Neutrophil (primary cell): ENCODE measurements around the gene TACO1.
A peak's percentile ranks its signal among the peaks of the same experiment; 100 is the strongest.

Source experiments
- H3K27ac ChIP-seq: fragments of 200-600 bp; sonication (generic); 2 replicates; pipeline ENCODE4 v1.5.1; 2016; ENCODE audit warnings: mild to moderate bottlenecking, moderate library complexity
- H3K27me3 ChIP-seq: fragments of 200-600 bp; sonication (generic); 2 replicates; pipeline ENCODE4 v1.6.0; 2016; ENCODE audit warnings: mild to moderate bottlenecking
- H3K36me3 ChIP-seq: fragments of 200-600 bp; sonication (generic); 2 replicates; pipeline ENCODE4 v1.5.1; 2017
- H3K4me1 ChIP-seq, 2 experiments: fragments of 200-600 bp in 1 of 2; sonication (generic) in 1 of 2; 1 replicate in 1 of 2; 2 replicates in 1 of 2; pipeline versions ENCODE4 v1.5.1 to v1.6.1; 2013 to 2016; ENCODE audit warnings: low read depth in 1 of 2, low read length in 1 of 2, mild to moderate bottlenecking in 1 of 2, moderate library complexity in 1 of 2; ENCODE audit not compliant: control insufficient read depth in 1 of 2, insufficient read depth in 1 of 2
- H3K4me3 ChIP-seq, 2 experiments: fragments of 200-600 bp in 1 of 2; sonication (generic) in 1 of 2; 1 replicate in 1 of 2; 2 replicates in 1 of 2; pipeline ENCODE4 v1.5.1; 2013 to 2016; ENCODE audit warnings: low read depth in 1 of 2, low read length in 1 of 2, mild to moderate bottlenecking in 1 of 2, moderate library complexity in 1 of 2
- H3K9me3 ChIP-seq: fragments of 200-600 bp; sonication (generic); 2 replicates; pipeline ENCODE4 v1.5.1; 2016
- TF ChIP-seq, protein P1 (sequence below): fragments of 200-600 bp; sonication (generic); IDR thresholded peaks from 2 replicates; pipeline ENCODE4 v1.5.1; 2016; ENCODE audit warnings: antibody characterized with exemption

The TACO1 gene

DNA sequence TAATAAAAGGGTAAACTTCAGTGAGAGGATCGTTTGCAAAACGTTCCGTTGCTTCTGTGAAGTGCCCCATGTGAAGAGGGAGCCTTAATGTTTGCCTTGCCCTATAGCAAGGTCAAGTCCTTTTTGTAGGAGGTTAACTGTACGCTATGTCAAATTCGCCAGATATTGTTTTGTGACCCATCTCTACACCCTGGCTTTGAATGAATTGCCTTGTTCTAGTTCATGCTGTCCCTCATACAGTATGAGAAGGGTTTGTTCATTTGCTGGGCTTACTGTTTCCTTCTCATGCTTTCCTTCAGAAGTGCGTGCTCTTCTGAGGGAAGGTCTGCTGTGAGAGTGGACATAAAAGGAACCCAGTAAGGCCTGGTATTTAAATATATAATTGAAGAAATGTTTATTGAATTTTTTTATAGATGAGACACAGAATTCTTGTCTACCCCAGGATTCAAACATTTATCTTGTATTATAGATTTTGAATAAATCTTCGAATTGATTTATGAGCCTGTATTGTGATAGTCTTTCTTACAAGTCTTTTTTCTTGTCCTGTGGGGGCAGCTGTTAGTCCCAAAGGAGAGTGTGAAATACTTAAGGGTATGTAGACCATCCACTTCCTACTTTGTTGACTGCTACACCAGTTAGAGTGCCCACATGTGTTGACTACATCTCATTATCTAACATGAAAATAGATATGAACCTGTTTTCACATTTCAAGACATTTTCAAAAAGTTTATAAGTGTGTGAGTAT lies 23.3 kb downstream of the TACO1 start:
- H3K9me3 ChIP-seq = no peaks in the 10 kb centered on the region
- H3K27ac ChIP-seq = peak overlapping the region; percentile 91
- H3K4me1 ChIP-seq = peaks cover 42 to 47% of the 10 kb centered on the region in 2 experiments
- H3K4me3 ChIP-seq = peak overlapping the region; percentile 77 to 85
- peaks cover 7% of the 10 kb centered on the region for H3K36me3 ChIP-seq
- TF ChIP-seq, protein P1, sequence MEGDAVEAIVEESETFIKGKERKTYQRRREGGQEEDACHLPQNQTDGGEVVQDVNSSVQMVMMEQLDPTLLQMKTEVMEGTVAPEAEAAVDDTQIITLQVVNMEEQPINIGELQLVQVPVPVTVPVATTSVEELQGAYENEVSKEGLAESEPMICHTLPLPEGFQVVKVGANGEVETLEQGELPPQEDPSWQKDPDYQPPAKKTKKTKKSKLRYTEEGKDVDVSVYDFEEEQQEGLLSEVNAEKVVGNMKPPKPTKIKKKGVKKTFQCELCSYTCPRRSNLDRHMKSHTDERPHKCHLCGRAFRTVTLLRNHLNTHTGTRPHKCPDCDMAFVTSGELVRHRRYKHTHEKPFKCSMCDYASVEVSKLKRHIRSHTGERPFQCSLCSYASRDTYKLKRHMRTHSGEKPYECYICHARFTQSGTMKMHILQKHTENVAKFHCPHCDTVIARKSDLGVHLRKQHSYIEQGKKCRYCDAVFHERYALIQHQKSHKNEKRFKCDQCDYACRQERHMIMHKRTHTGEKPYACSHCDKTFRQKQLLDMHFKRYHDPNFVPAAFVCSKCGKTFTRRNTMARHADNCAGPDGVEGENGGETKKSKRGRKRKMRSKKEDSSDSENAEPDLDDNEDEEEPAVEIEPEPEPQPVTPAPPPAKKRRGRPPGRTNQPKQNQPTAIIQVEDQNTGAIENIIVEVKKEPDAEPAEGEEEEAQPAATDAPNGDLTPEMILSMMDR = no peak
- peaks cover 13% of the 10 kb centered on the region for H3K27me3 ChIP-seq

DNA sequence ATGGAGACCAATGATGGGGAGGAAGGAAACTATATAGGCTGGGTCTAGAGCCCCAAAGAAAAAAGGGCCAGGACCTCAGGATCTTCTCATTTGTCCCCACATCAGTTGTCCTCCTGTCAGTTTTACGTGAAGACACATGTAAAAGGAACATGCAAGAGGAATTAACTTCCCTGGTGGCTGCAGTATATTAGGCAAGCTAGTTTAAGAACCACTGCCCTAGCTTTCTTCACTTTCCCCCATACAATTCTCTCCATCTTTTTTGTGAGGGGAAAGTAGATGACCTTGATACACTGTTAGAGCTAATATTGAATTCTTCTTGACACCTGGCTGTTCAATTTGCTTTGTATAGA lies 23.8 kb downstream of the TACO1 start:
- TF ChIP-seq, protein P1 = no peak
- Histone ChIP-seq H3K4me3 (peak overlapping the region; percentile 77 to 85), H3K9me3 (no peaks in the 10 kb centered on the region), H3K36me3 (peaks cover 13% of the 10 kb centered on the region), H3K4me1 (peaks cover 42 to 47% of the 10 kb centered on the region in 2 experiments), H3K27me3 (peaks cover 12% of the 10 kb centered on the region), H3K27ac (peak overlapping the region; percentile 91)

DNA sequence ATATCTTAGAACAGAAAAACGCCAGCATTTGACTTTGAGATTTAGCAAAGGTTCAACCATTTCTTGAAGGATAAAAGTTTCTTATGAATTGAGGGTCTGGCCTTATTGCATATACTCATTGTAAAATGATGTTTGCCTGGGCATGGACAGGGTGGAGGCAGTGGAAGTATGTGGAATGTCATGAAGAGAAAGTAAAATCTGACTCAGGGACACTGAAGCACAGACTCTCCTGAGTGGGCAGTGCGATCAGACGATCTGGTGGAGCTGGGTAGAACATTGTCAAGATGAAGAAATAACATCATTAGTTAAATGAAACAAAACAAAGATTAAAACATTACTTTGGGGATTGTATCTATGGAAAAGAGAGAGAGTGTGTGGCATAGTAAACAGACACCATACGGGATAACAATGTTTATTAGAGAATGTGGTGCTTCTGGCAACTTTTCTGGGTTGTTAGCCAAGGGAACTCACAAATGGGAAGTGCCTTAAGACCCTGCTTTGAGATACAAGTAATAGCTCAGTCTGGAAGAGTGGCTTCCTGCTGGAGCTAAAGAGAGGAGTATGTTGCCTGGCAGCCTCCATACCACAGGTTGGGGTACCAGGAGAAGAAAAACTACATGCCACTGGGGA lies 26.0 kb downstream of the TACO1 start:
- peaks cover 39 to 52% of the 10 kb centered on the region in 2 experiments for H3K4me1 ChIP-seq
- no peaks in the 10 kb centered on the region for H3K9me3 ChIP-seq
- TF ChIP-seq, protein P1 = no peak
- peak overlapping the region; percentile 44 for H3K27ac ChIP-seq
- peaks cover 17% of the 10 kb centered on the region for H3K36me3 ChIP-seq
- H3K27me3 ChIP-seq = no peaks in the 10 kb centered on the region
- H3K4me3 ChIP-seq = no peak overlapping the region

DNA sequence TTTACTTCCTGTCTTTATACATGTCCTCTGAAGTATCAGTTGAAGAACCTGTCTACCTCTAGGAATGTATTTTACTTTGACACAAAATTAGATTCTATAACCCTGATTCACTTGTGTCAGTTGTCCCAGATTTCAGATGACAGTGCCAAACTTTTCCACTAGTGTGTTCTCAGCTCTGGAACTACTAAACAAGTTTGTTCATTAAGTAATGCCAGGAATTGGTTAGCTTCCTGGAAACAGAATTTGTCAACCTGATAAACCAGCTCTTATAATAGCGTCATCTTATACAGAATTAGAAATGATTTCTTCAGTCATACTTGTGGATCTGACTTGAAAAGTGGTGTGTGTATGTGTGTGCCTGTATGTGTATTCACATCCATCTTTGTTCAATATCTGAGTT lies 28.9 kb downstream of the TACO1 start:
- Histone ChIP-seq H3K27me3 (no peaks in the 10 kb centered on the region), H3K4me1 (peaks cover 43 to 58% of the 10 kb centered on the region in 2 experiments), H3K9me3 (no peaks in the 10 kb centered on the region), H3K27ac (peak overlapping the region; percentile 7), H3K36me3 (peaks cover 38% of the 10 kb centered on the region), H3K4me3 (no peak overlapping the region)
- TF ChIP-seq, protein P1 = no peak

DNA sequence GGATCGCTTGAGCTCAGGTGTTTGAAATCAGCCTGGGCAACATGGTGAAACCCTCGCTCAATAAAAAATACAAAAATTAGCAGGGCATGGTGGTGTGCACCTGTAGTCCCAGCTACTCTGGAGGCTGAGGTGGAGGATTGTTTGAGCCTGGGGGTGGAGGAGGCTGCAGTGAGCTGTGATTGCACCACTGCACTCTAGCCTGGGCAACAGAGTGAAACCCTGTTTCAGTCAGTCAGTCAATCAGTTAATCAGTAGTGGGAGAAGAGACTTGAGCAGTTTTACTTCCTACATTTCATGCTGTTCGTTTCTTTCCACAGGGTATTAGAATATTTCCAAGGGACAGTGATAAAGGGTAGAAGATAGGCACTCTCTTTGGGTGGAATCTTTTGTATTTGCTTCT lies 30.4 kb downstream of the TACO1 start:
- TF ChIP-seq, protein P1 = no peak
- Histone ChIP-seq H3K27me3 (no peaks in the 10 kb centered on the region), H3K9me3 (no peaks in the 10 kb centered on the region)

More for the DNA sequence above, 30.4 kb downstream of the TACO1 start:
- Histone ChIP-seq H3K36me3 (peaks cover 52% of the 10 kb centered on the region), H3K4me1 (peaks cover 43 to 51% of the 10 kb centered on the region in 2 experiments), H3K4me3 (no peak overlapping the region), H3K27ac (peak overlapping the region; percentile 26)
